Astrocyte (in vitro differentiated cells and primary cell): ENCODE data around the gene NXNL1. TPM values are rescaled to one million over a fixed set of nuclear protein-coding genes. Genes with fewer than 3 reads are reported as not detected.

Experiments
- DNase-seq: peaks from one replicate; pipeline ENCODE4 v3.0.0-alpha.2; 2010; ENCODE audit warnings: low read depth
- FAIRE-seq: peaks from 2 replicates; lab custom pipeline; 2011; peaks lifted over from hg19 to GRCh38; lab: Jason Lieb, UNC
- H2AFZ ChIP-seq: 2 replicates; pipeline ENCODE4 v1.6.0; 2012; ENCODE audit warnings: low read depth, low read length, inconsistent platforms
- H3K27ac ChIP-seq: 2 replicates; pipeline ENCODE4 v1.5.1; 2011; ENCODE audit warnings: low read depth, low read length, inconsistent platforms
- H3K27me3 ChIP-seq: 2 replicates; pipeline ENCODE4 v1.6.0; 2011; ENCODE audit warnings: low read length, inconsistent platforms; ENCODE audit not compliant: insufficient read depth
- H3K36me3 ChIP-seq: 2 replicates; pipeline ENCODE4 v1.5.1; 2011; ENCODE audit warnings: low read length, inconsistent platforms; ENCODE audit not compliant: insufficient read depth
- H3K4me1 ChIP-seq: 2 replicates; pipeline ENCODE4 v1.5.1; 2011; ENCODE audit warnings: low read length, inconsistent platforms; ENCODE audit not compliant: insufficient read depth
- H3K4me2 ChIP-seq: 2 replicates; pipeline ENCODE4 v1.6.0; 2012; ENCODE audit warnings: low read length, inconsistent platforms
- H3K4me3 ChIP-seq: 2 replicates; pipeline ENCODE4 v1.5.1; 2011; ENCODE audit warnings: low read depth, mild to moderate bottlenecking, low read length, inconsistent platforms; ENCODE audit not compliant: insufficient read depth
- H3K79me2 ChIP-seq: 2 replicates; pipeline ENCODE4 v1.6.0; 2012; ENCODE audit warnings: mild to moderate bottlenecking, low read length, inconsistent platforms; ENCODE audit not compliant: insufficient read depth
- H3K9ac ChIP-seq: 2 replicates; pipeline ENCODE4 v1.6.0; 2012; ENCODE audit warnings: mild to moderate bottlenecking, low read length, inconsistent platforms
- H3K9me3 ChIP-seq: 2 replicates; pipeline ENCODE4 v1.5.1; 2012; ENCODE audit warnings: low read depth, mild to moderate bottlenecking, low read length, inconsistent platforms; ENCODE audit not compliant: insufficient read depth
- H4K20me1 ChIP-seq: 2 replicates; pipeline ENCODE4 v1.6.0; 2012; ENCODE audit warnings: low read length, inconsistent platforms; ENCODE audit not compliant: insufficient read depth
- H3K27ac Mint-ChIP-seq: one replicate; pipeline ENCODE4 v1.8.0; 2021; ENCODE audit warnings: mild to moderate bottlenecking, mixed read lengths; ENCODE audit not compliant: unreplicated experiment
- H3K27me3 Mint-ChIP-seq: one replicate; pipeline ENCODE4 v1.8.0; 2021; ENCODE audit warnings: low read depth, mixed read lengths; ENCODE audit not compliant: unreplicated experiment
- H3K36me3 Mint-ChIP-seq: one replicate; pipeline ENCODE4 v1.8.0; 2021; ENCODE audit warnings: low read depth, mixed read lengths; ENCODE audit not compliant: unreplicated experiment
- H3K4me1 Mint-ChIP-seq: one replicate; pipeline ENCODE4 v1.8.0; 2021; ENCODE audit warnings: low read depth, mixed read lengths; ENCODE audit not compliant: unreplicated experiment
- H3K4me3 Mint-ChIP-seq: one replicate; pipeline ENCODE4 v1.8.0; 2021; ENCODE audit warnings: mild to moderate bottlenecking, moderate library complexity, mixed read lengths; ENCODE audit not compliant: unreplicated experiment
- H3K9me3 Mint-ChIP-seq: one replicate; pipeline ENCODE4 v1.8.0; 2021; ENCODE audit warnings: mild to moderate bottlenecking, mixed read lengths; ENCODE audit not compliant: unreplicated experiment
- EZH2 ChIP-seq: IDR thresholded peaks from 2 replicates; pipeline ENCODE4 v1.6.1; 2012; ENCODE audit warnings: mild to moderate bottlenecking, low read length, inconsistent platforms; ENCODE audit not compliant: insufficient read depth
- total RNA-seq: library from RNA; stranded (reverse); gene quantifications from 2 replicates; pipeline ENCODE4 v1.2.1, GENCODE V29; 2021
- TF ChIP-seq, protein P1 (sequence below): IDR thresholded peaks from 2 replicates; pipeline ENCODE4 v1.5.1; 2011; ENCODE audit warnings: low read depth, mild to moderate bottlenecking, inconsistent platforms, low read length, moderate library complexity; ENCODE audit not compliant: insufficient read depth

NXNL1 gene
- total RNA-seq, 1 donor from 2014 or later, result not detected

DNA sequence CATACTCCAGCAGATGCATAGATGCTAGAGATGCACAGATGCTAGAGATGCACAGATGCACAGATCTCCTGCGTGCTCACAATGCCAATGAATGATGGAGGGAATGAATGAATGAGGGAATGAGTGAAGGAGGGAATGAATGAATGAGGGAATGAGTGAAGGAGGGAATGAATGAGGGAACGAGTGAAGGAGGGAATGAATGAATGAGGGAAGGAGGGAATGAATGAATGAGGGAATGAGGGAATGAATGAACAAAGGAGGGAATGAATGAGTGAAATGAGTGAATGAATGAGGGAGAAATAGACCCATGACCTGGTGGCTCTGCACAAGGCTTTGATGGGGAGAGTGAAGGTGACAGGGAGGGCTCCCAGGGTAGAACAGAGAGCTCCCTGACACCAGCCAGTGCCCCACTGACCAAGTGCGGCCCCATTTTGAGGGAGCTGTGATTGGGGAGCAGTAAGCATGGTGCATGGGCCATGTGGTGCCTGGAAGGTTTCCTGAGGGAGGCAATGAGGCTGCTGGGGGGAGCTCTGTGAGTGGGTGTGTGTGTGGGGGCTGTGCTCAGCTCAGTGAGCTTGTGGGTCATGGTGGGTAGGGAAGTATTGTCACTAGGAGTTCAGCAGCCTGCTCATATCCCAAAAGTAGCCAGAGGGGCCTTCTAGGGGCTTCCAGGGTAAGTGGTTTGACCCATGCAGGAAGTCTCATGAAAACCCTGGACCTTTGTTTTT lies 22.3 kb upstream of the NXNL1 start:
- Histone ChIP-seq H3K4me1 (peaks cover 7% of the 10 kb centered on the region), H2AFZ (no peak overlapping the region), H4K20me1 (peaks cover 26% of the 10 kb centered on the region), H3K4me3 (no peak overlapping the region), H3K36me3 (no peaks in the 10 kb centered on the region), H3K4me2 (no peak overlapping the region), H3K9ac (no peak overlapping the region), H3K79me2 (peaks cover 11% of the 10 kb centered on the region), H3K27ac (no peak overlapping the region), H3K9me3 (no peaks in the 10 kb centered on the region), H3K27me3 (no peaks in the 10 kb centered on the region)
- FAIRE-seq (no peak), DNase-seq (no peak)
- peaks cover 10% of the 10 kb centered on the region for H3K4me1 Mint-ChIP-seq
- no peak overlapping the region for H3K27ac Mint-ChIP-seq
- no peaks in the 10 kb centered on the region for H3K9me3 Mint-ChIP-seq
- peak overlapping the region; percentile 64 for H3K4me3 Mint-ChIP-seq
- no peaks in the 10 kb centered on the region for H3K27me3 Mint-ChIP-seq
- peaks cover 6% of the 10 kb centered on the region for H3K36me3 Mint-ChIP-seq
- TF ChIP-seq, protein P1, sequence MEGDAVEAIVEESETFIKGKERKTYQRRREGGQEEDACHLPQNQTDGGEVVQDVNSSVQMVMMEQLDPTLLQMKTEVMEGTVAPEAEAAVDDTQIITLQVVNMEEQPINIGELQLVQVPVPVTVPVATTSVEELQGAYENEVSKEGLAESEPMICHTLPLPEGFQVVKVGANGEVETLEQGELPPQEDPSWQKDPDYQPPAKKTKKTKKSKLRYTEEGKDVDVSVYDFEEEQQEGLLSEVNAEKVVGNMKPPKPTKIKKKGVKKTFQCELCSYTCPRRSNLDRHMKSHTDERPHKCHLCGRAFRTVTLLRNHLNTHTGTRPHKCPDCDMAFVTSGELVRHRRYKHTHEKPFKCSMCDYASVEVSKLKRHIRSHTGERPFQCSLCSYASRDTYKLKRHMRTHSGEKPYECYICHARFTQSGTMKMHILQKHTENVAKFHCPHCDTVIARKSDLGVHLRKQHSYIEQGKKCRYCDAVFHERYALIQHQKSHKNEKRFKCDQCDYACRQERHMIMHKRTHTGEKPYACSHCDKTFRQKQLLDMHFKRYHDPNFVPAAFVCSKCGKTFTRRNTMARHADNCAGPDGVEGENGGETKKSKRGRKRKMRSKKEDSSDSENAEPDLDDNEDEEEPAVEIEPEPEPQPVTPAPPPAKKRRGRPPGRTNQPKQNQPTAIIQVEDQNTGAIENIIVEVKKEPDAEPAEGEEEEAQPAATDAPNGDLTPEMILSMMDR, result no peak
- TF ChIP-seq EZH2, result no peak

DNA sequence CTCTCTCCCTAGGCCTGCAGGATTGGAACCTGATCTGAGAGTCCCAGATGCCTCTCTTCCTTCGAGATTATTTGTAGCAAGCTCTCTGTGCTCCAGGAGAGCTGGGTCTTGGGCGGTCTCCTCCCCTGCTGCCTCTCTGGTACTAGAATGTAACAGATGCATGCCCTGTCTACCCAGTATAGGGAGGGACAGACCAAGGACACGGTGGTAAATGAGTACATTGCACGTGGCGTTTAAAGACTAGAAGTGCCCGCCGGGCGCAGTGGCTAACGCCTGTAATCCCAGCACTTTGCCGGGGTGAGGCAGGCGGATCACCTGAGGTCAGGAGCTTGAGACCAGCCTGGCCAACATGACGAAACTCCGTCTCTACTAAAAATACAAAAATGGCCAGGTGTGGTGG lies 21.3 kb upstream of the NXNL1 start:
- DNase-seq (no peak), FAIRE-seq (no peak)
- Histone ChIP-seq H3K27me3 (no peaks in the 10 kb centered on the region), H3K36me3 (no peaks in the 10 kb centered on the region), H2AFZ (no peak overlapping the region), H3K4me3 (no peak overlapping the region), H3K9ac (no peak overlapping the region), H4K20me1 (peaks cover 26% of the 10 kb centered on the region), H3K79me2 (peaks cover 11% of the 10 kb centered on the region), H3K4me2 (no peak overlapping the region), H3K27ac (no peak overlapping the region), H3K4me1 (peaks cover 11% of the 10 kb centered on the region), H3K9me3 (no peaks in the 10 kb centered on the region)
- H3K9me3 Mint-ChIP-seq, result no peaks in the 10 kb centered on the region
- H3K4me1 Mint-ChIP-seq, result peaks cover 13% of the 10 kb centered on the region
- H3K27me3 Mint-ChIP-seq, result no peaks in the 10 kb centered on the region
- TF ChIP-seq, protein P1, result no peak
- TF ChIP-seq EZH2, result no peak
- H3K36me3 Mint-ChIP-seq, result peaks cover 8% of the 10 kb centered on the region
- no peak overlapping the region for H3K27ac Mint-ChIP-seq
- no peak overlapping the region for H3K4me3 Mint-ChIP-seq

DNA sequence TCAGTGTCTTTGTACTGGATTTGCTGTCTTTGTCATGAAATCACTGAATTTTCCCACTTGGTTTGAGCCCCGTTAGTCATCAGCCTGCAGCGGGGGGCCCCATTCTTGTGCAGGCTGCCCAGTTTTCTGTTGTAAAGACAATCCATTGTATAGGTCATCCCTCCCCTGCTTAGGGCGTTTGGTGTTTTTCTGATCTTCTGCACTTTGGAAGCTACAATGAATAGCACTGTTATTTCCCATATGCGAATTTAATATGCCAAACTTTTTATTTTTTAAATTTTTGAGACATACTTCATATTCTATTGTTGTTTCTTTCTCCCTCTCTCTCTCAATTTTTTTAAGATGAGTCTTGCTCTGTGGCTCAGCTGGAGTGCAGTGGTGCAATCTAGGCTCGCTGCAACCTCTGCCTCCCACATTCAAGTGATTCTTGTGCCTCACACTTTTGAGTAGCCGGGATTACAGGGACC lies 18.6 kb upstream of the NXNL1 start:
- Histone ChIP-seq H3K4me3 (no peak overlapping the region), H3K27me3 (no peaks in the 10 kb centered on the region), H3K9ac (peak overlapping the region; percentile 57), H2AFZ (no peak overlapping the region), H3K36me3 (no peaks in the 10 kb centered on the region), H3K79me2 (peaks cover 16% of the 10 kb centered on the region), H4K20me1 (peaks cover 22% of the 10 kb centered on the region), H3K4me1 (peaks cover 21% of the 10 kb centered on the region), H3K4me2 (peak overlapping the region; percentile 52), H3K27ac (peak overlapping the region; percentile 83), H3K9me3 (no peaks in the 10 kb centered on the region)
- Mint-ChIP-seq H3K4me1 (peaks cover 18% of the 10 kb centered on the region), H3K4me3 (no peak overlapping the region), H3K36me3 (peaks cover 12% of the 10 kb centered on the region), H3K9me3 (no peaks in the 10 kb centered on the region), H3K27me3 (no peaks in the 10 kb centered on the region), H3K27ac (peak overlapping the region; percentile 85)
- DNase-seq (peak; percentile 60), FAIRE-seq (no peak)
- TF ChIP-seq, protein P1, result no peak
- no peak for TF ChIP-seq EZH2
